Osteoblast (primary cell): Measurements from ENCODE around the gene INO80D. TPM values are rescaled to one million over a fixed set of nuclear protein-coding genes. Genes with fewer than 3 reads are reported as not detected.

ENCODE experiments used
- DNase-seq: peaks from one replicate; pipeline ENCODE4 v3.0.0; 2011; ENCODE audit warnings: low spot score, mixed read lengths; ENCODE audit not compliant: insufficient read length; ENCODE audit errors: missing footprints
- H2AFZ ChIP-seq: 2 replicates; pipeline ENCODE4 v1.6.0; 2011; ENCODE audit warnings: mild to moderate bottlenecking, low read length
- H3K27ac ChIP-seq: 2 replicates; pipeline ENCODE4 v1.5.1; 2011; ENCODE audit warnings: mild to moderate bottlenecking, low read depth, low read length, moderate library complexity
- H3K27me3 ChIP-seq: 2 replicates; pipeline ENCODE4 v1.6.0; 2012; ENCODE audit warnings: mild to moderate bottlenecking, control low read depth, inconsistent platforms, low read length, moderate library complexity; ENCODE audit not compliant: insufficient read depth
- H3K36me3 ChIP-seq: 2 replicates; pipeline ENCODE4 v1.5.1; 2011; ENCODE audit warnings: mild to moderate bottlenecking, low read length, control low read depth, moderate library complexity; ENCODE audit not compliant: insufficient read depth
- H3K4me1 ChIP-seq: 2 replicates; pipeline ENCODE4 v1.5.1; 2011; ENCODE audit warnings: mild to moderate bottlenecking, low read length, control low read depth, moderate library complexity; ENCODE audit not compliant: insufficient read depth
- H3K4me2 ChIP-seq: 2 replicates; pipeline ENCODE4 v1.6.0; 2011; ENCODE audit warnings: mild to moderate bottlenecking, low read length; ENCODE audit not compliant: insufficient read depth
- H3K4me3 ChIP-seq: fragments of 200-600 bp; sonication (generic); 3 replicates; pipeline ENCODE4 v1.5.1; 2012; ENCODE audit warnings: mild to moderate bottlenecking, low read length, inconsistent platforms; ENCODE audit not compliant: insufficient read depth
- H3K79me2 ChIP-seq: 2 replicates; pipeline ENCODE4 v1.6.0; 2012; ENCODE audit warnings: mild to moderate bottlenecking, low read length, control low read depth, inconsistent platforms; ENCODE audit not compliant: insufficient read depth
- H3K9me3 ChIP-seq: 2 replicates; pipeline ENCODE4 v1.5.1; 2011; ENCODE audit warnings: low read depth, low read length, control low read depth
- H4K20me1 ChIP-seq: 2 replicates; pipeline ENCODE4 v1.6.0; 2012; ENCODE audit warnings: mild to moderate bottlenecking, low read length, control low read depth; ENCODE audit not compliant: insufficient read depth
- CTCF ChIP-seq: IDR thresholded peaks from 2 replicates; pipeline ENCODE4 v1.5.1; 2011; ENCODE audit warnings: mild to moderate bottlenecking, low read depth, low read length, moderate library complexity; ENCODE audit errors: extremely low read depth
- total RNA-seq: library from RNA; depleted of rRNA; stranded (reverse); fragments of >200 nt; gene quantifications from 2 replicates; pipeline ENCODE4 v1.2.3, GENCODE V29; 2012

Gene INO80D
- total RNA-seq, 1 donor = 9.0 TPM

GRCh38 chr2:206083602-206084438, 2.2 kb downstream of the INO80D start:
- Histone ChIP-seq H3K27me3 (no peaks in the 10 kb centered on the region), H3K27ac (peak overlapping the region; percentile 65)
- peak; percentile 73 for DNase-seq

DNA sequence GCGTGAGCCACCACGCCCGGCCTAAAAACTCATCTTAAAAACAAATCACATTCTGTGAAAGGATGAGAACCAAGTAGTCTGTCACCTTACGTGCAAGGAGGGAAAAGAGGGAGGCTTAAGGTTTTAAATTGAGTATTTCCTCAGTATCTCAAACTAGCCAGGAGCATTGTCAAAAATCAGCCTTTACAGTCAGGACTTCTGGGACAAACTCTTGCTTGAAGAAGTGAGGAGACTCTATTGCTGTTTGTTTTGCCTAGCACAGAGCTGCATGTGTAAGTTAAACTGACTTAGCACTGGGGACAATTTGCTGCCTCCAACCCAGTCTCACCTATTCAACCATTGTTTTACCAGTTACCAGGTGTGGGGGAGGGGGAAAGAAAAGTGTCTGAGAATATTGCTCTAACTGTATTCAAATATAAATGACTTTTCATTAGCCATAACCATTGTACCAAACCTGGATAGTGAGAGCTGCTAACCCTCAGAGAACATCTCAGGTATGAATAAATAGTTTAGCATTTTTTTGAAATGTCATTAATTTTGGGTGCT, 3.6 kb downstream of the INO80D start:
- Histone ChIP-seq H3K4me3 (no peak overlapping the region), H2AFZ (no peak overlapping the region), H3K27me3 (no peaks in the 10 kb centered on the region), H3K79me2 (peaks cover 68% of the 10 kb centered on the region), H3K4me1 (peaks cover 10% of the 10 kb centered on the region), H4K20me1 (peaks cover 21% of the 10 kb centered on the region), H3K27ac (no peak overlapping the region), H3K9me3 (no peaks in the 10 kb centered on the region), H3K36me3 (no peaks in the 10 kb centered on the region), H3K4me2 (no peak overlapping the region)
- DNase-seq = peak; percentile 37
- no peak for TF ChIP-seq CTCF

More at GRCh38 chr2:206083602-206084438, 2.2 kb downstream of the INO80D start:
- Histone ChIP-seq H3K36me3 (no peaks in the 10 kb centered on the region), H3K9me3 (no peaks in the 10 kb centered on the region), H3K4me3 (peak overlapping the region; percentile 89), H4K20me1 (peaks cover 19% of the 10 kb centered on the region), H3K4me1 (peaks cover 10% of the 10 kb centered on the region), H3K79me2 (peaks cover 67% of the 10 kb centered on the region), H2AFZ (peak overlapping the region; percentile 65), H3K4me2 (peak overlapping the region; percentile 92)
- no peak for TF ChIP-seq CTCF

DNA sequence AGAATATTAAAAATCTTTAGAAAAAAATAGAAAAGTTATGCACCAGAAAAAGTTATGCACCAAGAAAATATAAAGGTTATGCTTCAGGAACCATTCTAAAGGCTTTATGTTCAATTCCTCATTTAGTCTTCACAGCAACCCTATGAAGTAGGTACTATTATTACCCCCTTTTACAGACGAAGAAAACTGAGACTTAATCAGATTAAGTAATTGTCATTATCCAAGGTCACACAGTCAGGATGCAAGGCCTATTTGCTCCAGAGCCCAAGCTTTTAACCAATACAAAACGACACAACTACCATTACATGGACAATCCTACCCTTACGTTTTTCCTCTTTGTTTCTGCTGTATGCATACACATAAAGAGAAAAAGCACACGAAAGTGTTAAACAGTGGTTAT, 5.0 kb downstream of the INO80D start:
- no peak for TF ChIP-seq CTCF
- Histone ChIP-seq H3K27ac (no peak overlapping the region), H4K20me1 (peaks cover 21% of the 10 kb centered on the region)

More for the DNA sequence above, 5.0 kb downstream of the INO80D start:
- DNase-seq = no peak
- Histone ChIP-seq H3K36me3 (no peaks in the 10 kb centered on the region), H3K4me2 (no peak overlapping the region), H3K4me1 (peaks cover 10% of the 10 kb centered on the region), H3K27me3 (no peaks in the 10 kb centered on the region), H3K9me3 (no peaks in the 10 kb centered on the region), H3K79me2 (peaks cover 77% of the 10 kb centered on the region), H3K4me3 (no peak overlapping the region), H2AFZ (no peak overlapping the region)
